ENCODE data around the gene CCNDBP1.
A peak's percentile ranks its signal among the peaks of the same experiment; 100 is the strongest.
"Not testable (repeated sequence)": the region's sequence is repeated elsewhere in the genome, so short reads cannot be mapped to it uniquely, and the experiment has no call there.

Gene CCNDBP1

GRCh38 chr15:43185157-43186002, at the start of gene CCNDBP1:
Gene CCNDBP1, plus strand, starts transcription at chr15:43185403. Its CDS starts 96 bp downstream, at chr15:43185499.
- DNase-seq = peak; percentile 96

- DNase-seq = no peak
Measured at GRCh38 chr15:43143203-43143941, 41.8 kb upstream of the CCNDBP1 start.

GRCh38 chr15:43144512-43144911, 40.7 kb upstream of the CCNDBP1 start:
- DNase-seq = no peak

- no peak for DNase-seq
Measured at GRCh38 chr15:43146184-43146583, 39.0 kb upstream of the CCNDBP1 start.

GRCh38 chr15:43150191-43150929, 34.8 kb upstream of the CCNDBP1 start:
- no peak for DNase-seq

- DNase-seq = no peak
Measured at GRCh38 chr15:43151688-43152087, 33.5 kb upstream of the CCNDBP1 start.

- no peak for DNase-seq
Measured at GRCh38 chr15:43153269-43153668, 31.9 kb upstream of the CCNDBP1 start.

GRCh38 chr15:43165801-43166325, 19.3 kb upstream of the CCNDBP1 start:
- DNase-seq = no peak

- DNase-seq = not testable (repeated sequence)
Measured at GRCh38 chr15:43167261-43167660, 17.9 kb upstream of the CCNDBP1 start.

GRCh38 chr15:43168192-43169107, 16.8 kb upstream of the CCNDBP1 start:
- no peak for DNase-seq

- no peak for DNase-seq
Measured at GRCh38 chr15:43169888-43170287, 15.3 kb upstream of the CCNDBP1 start.

GRCh38 chr15:43175656-43176309, 9.4 kb upstream of the CCNDBP1 start:
- not testable (repeated sequence) for DNase-seq

- DNase-seq = not testable (repeated sequence)
Measured at GRCh38 chr15:43177147-43177546, 8.1 kb upstream of the CCNDBP1 start.

GRCh38 chr15:43183270-43183669, 1.9 kb upstream of the CCNDBP1 start:
- no peak for DNase-seq

GRCh38 chr15:43184407-43185124, 637 bp upstream of the CCNDBP1 start:
- no peak for DNase-seq

- DNase-seq = no peak
Measured at GRCh38 chr15:43186003-43186353, 775 bp downstream of the CCNDBP1 start.

- DNase-seq = no peak
Measured at GRCh38 chr15:43187544-43188155, 2.4 kb downstream of the CCNDBP1 start.

GRCh38 chr15:43189296-43189695, 4.1 kb downstream of the CCNDBP1 start:
- DNase-seq = no peak

- no peak for DNase-seq
Measured at GRCh38 chr15:43190178-43190577, 5.0 kb downstream of the CCNDBP1 start.

GRCh38 chr15:43193710-43194109, 8.5 kb downstream of the CCNDBP1 start:
- no peak for DNase-seq
